Activated CD8-positive, alpha-beta memory T cell treated with anti-CD3 and anti-CD28 coated beads for 24 hours (primary cell): ENCODE results near the gene FBN3.
"Not testable (repeated sequence)": the region's sequence is repeated elsewhere in the genome, so short reads cannot be mapped to it uniquely, and the experiment has no call there.

Experiments used
- DNase-seq: peaks from one replicate; pipeline ENCODE4 v3.0.0-alpha.2; 2020

The FBN3 gene

DNA sequence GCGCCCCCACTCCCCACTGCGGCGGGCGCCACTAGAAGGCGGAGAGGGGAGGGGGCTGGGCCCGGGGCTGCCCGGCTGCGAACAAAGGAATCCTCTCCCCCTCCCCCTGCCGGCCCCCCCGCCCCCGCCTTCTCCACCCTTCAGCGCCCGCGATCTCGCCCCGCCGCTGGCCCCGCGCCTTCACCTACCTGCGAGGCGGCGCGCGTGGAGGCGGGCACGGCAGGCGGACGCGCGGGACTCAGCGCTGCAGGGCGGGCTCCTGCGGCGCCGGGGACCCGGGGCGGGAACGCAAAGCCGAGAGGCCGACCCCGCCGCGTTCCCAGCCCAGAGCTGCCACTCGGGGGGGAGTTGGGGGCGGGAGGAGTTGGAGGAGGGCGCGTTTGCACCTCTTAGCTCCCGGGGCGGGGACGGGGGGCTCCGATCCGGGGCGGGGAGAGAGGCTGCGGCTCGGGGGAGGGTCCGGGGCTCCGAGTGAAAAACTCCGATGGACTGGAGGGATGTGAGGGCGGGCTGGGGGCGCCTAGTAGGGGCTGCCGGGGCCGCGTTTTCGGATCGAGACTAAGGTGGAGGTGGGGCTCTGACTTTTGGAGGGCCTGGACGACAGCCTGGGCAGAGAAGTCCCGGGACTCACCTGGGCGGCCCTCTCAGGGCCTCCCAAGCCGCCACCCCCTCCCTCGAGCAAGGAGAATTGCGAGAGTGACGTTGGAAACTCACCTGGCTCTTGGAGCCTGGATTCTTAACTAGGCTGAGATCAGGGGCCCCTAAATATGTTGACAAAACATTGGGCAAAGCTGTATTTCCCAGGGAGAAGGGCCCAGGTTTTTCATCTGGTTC is at the start of gene FBN3:
FBN3 (minus strand) TSS at position 332 of the 834 bp plus-strand sequence. CDS start 2,112 bp downstream, outside the sequence.
- DNase-seq: no peak

GRCh38 chr19:8196271-8196927 is 47.0 kb upstream of the FBN3 start:
- no peak for DNase-seq

DNA sequence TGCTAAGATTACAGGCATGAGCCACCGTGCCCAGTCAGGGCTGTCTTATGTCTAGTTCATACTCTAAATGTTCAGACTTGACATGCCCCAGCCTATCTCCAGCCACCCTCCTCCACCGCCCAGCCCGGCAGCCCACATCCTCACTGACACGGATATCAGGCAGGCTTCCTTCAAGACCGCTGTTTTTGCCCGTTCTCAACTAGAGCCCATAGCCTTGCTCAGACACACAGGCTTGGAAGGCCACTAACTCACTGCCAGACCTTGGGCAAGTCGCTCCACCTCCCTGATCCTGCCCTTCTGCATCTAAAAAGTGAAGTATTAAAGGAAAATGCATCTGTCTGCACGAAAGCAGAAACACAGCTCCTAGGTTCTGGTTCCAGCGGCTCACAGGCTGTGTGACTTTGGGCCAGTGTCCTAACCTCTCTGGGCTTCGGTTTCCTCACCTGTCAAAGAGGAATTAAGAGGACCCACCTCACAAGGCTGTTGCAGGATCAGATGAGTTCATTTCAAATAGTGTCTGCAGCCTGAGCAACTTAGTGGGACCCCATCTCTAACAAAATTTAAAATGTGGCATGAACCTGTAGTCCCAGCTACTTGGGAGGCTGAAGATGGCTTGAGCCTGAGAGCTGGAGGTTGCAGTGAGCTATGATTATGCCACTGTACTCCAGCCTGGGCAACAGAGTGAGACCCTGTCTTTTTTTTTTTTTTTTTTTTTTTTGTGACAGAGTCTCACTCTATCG is 45.3 kb upstream of the FBN3 start:
- peak; percentile 72 for DNase-seq

DNA sequence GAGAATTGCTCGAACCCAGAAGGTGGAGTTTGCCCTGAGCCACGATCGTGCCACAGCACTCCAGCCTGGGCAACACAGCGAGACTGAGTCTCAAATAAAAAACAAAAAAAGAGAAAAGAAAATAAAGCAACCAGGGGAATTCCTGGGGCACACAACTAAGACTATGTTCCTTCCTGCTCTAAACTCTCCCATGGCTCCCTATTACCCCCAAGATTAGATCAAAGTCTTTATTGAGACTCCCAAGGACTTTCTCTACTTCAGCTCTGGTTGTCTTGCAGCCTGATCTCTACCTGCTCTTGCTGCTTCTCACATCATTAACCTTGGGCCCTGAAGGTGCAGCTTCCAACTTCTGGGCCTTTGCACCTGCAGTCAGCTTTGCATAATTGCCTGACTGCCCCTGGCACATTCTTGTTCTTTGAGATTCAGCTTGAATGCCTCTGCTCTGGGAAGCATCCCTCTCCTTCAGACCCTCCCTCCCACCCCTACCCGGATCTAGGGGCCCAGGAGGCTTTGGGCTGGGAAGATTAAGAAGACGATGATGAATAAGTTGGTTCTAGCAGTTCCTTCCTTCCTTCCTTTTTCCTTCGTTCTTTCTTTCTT is 42.9 kb upstream of the FBN3 start:
- no peak for DNase-seq

DNA sequence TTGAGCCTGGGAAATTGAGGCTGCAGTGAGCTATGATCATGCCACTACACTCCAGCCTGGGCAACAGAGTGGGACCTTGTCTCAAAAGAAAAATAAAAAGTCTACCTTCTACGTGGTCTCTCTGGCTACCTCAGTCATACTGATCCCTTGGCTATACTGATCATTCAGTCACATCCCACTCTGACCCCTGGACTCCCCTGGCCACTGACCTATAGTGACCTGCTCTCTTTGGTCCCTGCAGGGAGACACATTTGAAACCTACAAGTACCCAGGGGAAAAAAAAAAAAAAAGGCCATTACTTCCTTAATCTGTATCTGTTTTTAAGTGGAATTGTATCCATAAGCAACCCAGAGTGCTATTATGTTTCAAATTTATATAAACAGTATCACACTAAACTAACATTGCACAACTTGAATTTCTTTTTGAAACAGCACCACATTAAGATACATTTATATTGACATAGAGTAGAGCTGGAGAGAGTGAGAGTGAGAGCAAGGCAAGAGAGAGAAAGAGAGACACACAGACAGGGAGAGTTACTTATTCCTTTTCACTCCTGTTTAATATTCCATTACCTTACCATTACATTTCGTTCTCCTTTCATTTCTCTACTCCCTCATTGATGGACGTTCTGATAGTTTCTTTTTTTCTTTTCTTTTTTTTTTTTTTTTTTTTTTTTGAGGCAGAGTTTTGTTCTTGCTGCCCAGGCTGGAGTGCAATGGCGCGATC is 36.1 kb upstream of the FBN3 start:
- DNase-seq: no peak

GRCh38 chr19:8184274-8184673 is 34.9 kb upstream of the FBN3 start:
- DNase-seq: no peak

DNA sequence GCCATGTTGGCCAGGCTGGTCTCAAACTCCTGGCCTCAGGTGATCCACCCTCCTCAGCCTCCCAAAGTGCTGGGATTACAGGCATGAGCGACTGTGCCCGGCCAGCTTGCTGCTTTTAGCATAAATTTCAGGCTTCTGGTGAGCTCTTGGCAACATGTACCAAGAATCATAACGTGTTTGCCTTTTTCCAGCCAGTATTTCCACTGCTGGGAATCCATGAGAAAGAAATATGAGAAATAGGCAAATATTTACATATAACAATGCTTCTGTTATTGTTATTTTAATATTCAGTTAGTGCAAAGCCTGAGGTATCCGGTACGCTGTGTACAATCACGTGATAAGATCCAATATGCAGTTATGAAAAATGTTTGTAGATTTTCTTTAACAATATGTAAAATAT is 30.6 kb upstream of the FBN3 start:
- no peak for DNase-seq

DNA sequence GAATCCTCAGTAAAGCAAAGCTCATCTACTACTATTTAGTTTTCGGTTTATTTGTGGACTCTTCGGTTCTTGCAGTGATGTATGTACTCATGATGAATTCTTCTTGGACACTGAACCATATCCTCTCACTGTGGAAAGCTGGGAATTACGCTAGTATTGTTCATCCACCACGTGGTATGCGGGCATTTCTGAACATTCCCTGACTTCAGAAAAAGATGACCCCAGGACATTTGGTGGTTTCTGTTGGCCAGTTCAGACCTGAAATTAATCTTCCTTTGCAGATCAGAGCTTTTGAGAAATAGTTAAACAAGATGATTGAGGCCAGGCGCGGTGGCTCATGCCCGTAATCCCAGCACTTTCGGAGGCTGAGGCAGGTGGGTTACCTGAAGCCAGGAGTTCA is 25.3 kb upstream of the FBN3 start:
- no peak for DNase-seq

GRCh38 chr19:8168537-8168936 is 19.1 kb upstream of the FBN3 start:
- no peak for DNase-seq

GRCh38 chr19:8167985-8168384 is 18.6 kb upstream of the FBN3 start:
- DNase-seq: no peak

DNA sequence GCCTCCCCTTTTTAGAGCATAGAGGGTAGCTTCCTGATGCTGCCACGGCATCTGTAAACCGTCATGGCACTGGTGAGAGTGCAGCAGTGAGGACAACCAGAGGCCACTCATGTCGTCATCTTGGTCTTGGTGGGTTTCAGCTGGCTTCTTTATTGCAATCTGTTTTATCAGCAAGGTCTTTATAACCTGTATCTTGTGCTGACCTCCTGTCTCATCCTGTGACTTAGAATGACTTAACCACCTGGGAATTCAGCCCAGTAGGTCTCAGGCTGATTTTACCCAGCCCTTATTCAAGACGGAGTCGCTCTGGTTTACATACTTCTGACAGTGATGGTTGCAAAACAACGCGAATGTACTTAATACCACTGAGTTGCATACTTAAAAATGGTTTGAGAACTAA is 14.4 kb upstream of the FBN3 start:
- no peak for DNase-seq

DNA sequence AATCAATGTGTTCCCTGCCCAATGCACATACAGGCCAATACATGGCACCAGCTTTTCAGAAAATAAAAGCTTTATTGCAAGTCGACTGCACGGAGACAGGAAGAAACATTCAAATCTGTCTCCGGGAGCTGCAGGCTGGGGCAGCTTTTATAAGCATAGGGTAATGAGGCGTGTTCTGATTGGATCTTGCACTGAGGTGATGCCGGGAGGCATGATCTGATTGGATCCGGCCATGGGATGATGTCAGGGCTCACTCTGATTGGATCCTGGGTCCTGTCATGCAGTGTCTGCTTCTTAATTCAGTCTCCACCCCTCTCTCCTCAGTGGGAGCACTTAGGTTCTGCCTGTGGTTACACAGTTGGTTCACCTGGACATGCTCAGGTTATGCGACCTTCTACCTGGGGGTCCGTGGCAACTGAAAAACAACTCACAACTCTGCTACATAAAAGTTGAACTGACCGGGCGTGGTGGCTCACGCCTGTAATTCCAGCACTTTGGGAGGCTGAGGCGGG is 11.8 kb upstream of the FBN3 start:
- DNase-seq: no peak

DNA sequence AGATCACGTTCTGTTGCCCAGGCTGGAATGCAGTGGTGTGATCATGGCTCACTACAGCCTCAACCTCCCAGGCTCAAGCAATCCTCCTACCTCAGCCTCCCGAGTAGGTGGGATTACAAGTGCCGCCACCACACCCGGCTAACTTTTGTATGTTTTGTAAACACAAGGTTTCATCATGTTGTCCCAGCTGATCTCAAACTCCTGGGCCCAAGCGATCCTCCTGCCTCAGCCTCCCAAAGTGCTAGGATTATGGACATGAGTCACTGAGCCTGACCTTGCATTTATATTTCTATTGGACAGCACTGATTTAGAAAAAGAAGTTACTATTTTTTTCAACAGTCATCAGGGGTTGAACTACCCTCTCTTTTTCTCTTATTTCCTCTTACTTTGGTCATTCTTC is 9.9 kb upstream of the FBN3 start:
- DNase-seq: not testable (repeated sequence)

GRCh38 chr19:8158411-8159074 is 9.2 kb upstream of the FBN3 start:
- DNase-seq: peak; percentile 64

GRCh38 chr19:8155318-8155717 is 5.9 kb upstream of the FBN3 start:
- no peak for DNase-seq

DNA sequence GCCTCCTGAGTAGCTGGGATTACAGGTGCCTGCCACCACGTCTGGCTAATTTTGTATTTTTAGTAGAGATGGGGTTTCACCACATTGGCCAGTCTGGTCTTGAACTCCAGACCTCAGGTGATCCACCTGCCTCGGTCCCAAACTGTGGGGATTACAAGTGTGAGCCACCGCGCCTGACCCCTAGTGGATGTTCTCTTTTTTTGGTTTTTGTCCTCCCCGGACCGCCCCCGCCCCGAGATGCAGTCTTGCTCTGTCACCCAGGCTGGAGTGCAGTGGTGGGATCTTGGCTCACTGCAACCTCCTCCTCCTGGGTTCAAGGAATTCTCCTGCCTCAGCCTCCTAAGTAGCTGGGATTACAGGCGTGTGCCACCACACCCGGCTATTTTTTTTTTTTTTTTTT is 4.6 kb upstream of the FBN3 start:
- DNase-seq: not testable (repeated sequence)

- DNase-seq: no peak
Measured at GRCh38 chr19:8151767-8152035, 2.3 kb upstream of the FBN3 start.

GRCh38 chr19:8150998-8151766 is 1.8 kb upstream of the FBN3 start:
- DNase-seq: no peak

DNA sequence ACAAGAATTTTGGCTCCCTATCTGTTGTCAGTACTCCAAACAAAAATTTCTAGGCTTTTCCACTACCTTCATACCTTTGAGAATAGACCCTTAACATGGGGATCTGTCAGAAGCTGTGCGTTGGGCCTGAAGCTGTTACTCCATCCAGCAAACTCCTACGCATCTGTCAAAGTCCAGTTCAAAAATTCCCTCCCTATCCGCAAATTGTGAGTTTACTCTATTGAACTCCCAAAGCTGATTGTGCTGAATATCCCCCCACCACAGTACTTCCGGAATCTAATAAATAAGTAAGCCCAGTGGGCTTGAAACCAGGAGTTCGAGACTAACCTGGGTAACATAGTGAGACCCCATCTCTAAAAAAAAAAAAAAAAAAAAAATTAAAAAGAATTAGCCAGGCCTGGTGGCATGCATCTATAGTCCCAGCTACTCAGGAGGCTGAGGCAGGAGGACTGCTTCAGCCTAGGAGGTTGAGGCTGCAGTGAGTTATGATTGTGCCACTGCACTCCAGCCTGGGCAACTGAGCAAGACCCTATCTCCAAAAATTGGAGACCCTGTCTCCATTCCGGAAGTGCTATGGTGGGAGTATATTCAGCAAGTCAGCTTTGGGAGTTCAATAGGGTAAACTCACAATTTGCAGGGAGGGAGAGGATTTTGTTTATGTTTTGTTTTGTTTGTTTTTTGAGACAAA is 930 bp upstream of the FBN3 start:
- no peak for DNase-seq

- DNase-seq: peak; percentile 58
Measured at GRCh38 chr19:8148410-8149260, 757 bp downstream of the FBN3 start.
